Keratinocyte (primary cell): Measurements from ENCODE around the gene RSPO3. TPM values are rescaled to one million over a fixed set of nuclear protein-coding genes. Genes with fewer than 3 reads are reported as not detected.

Experiments used
- DNase-seq: peaks from one replicate; pipeline ENCODE4 v3.0.0-alpha.2; 2011; ENCODE audit warnings: low read depth, missing footprints, low spot score
- FAIRE-seq: peaks from 2 replicates; lab custom pipeline; 2011; peaks lifted over from hg19 to GRCh38; lab: Jason Lieb, UNC
- H2AFZ ChIP-seq: 2 replicates; pipeline ENCODE4 v1.6.0; 2012; ENCODE audit warnings: low read length, control low read depth, inconsistent platforms; ENCODE audit not compliant: control insufficient read depth
- H3K27ac ChIP-seq: 2 replicates; pipeline ENCODE4 v1.5.1; 2011; ENCODE audit warnings: low read length; ENCODE audit not compliant: control insufficient read depth, insufficient read depth
- H3K27me3 ChIP-seq: 3 replicates; pipeline ENCODE4 v1.6.0; 2011; ENCODE audit warnings: low read length; ENCODE audit not compliant: control insufficient read depth, insufficient read depth; ENCODE audit errors: extremely low read depth
- H3K36me3 ChIP-seq, 2 experiments: 2 replicates in 1 of 2; 3 replicates in 1 of 2; pipeline ENCODE4 v1.5.1; 2011; ENCODE audit warnings: low read length in 2 of 2, mild to moderate bottlenecking in 1 of 2; ENCODE audit not compliant: control insufficient read depth in 2 of 2, insufficient read depth in 2 of 2; ENCODE audit errors: extremely low read depth in 1 of 2
- H3K4me1 ChIP-seq: 3 replicates; pipeline ENCODE4 v1.5.1; 2011; ENCODE audit warnings: low read length; ENCODE audit not compliant: control insufficient read depth, insufficient read depth; ENCODE audit errors: extremely low read depth
- H3K4me2 ChIP-seq: 3 replicates; pipeline ENCODE4 v1.6.0; 2011; ENCODE audit warnings: low read depth, low read length; ENCODE audit not compliant: control insufficient read depth, insufficient read depth; ENCODE audit errors: extremely low read depth
- H3K4me3 ChIP-seq, 3 experiments: fragments of 200-600 bp in 1 of 3; sonication (generic) in 1 of 3; 2 replicates in 2 of 3; 3 replicates in 1 of 3; pipeline ENCODE4 v1.5.1; 2011 to 2016; ENCODE audit warnings: low read length in 3 of 3, mild to moderate bottlenecking in 3 of 3, control low read depth in 2 of 3, inconsistent platforms in 1 of 3, low read depth in 1 of 3, mixed read lengths in 1 of 3, mixed run types in 1 of 3, moderate library complexity in 1 of 3; ENCODE audit not compliant: control insufficient read depth in 2 of 3, insufficient read depth in 2 of 3; ENCODE audit errors: extremely low read depth in 1 of 3
- H3K79me2 ChIP-seq: 2 replicates; pipeline ENCODE4 v1.6.0; 2012; ENCODE audit warnings: low read length; ENCODE audit not compliant: control insufficient read depth, insufficient read depth
- H3K9ac ChIP-seq: 3 replicates; pipeline ENCODE4 v1.6.0; 2011; ENCODE audit warnings: low read length; ENCODE audit not compliant: control insufficient read depth, insufficient read depth; ENCODE audit errors: extremely low read depth
- H3K9me1 ChIP-seq: 3 replicates; pipeline ENCODE4 v1.6.0; 2011; ENCODE audit warnings: low read length; ENCODE audit not compliant: control insufficient read depth, insufficient read depth; ENCODE audit errors: extremely low read depth
- H3K9me3 ChIP-seq: 2 replicates; pipeline ENCODE4 v1.5.1; 2012; ENCODE audit warnings: low read depth, low read length; ENCODE audit not compliant: control insufficient read depth
- H4K20me1 ChIP-seq: 3 replicates; pipeline ENCODE4 v1.6.0; 2011; ENCODE audit warnings: low read length; ENCODE audit not compliant: control insufficient read depth, insufficient read depth; ENCODE audit errors: extremely low read depth
- EZH2 ChIP-seq: IDR thresholded peaks from one replicate; pipeline ENCODE4 v1.6.1; 2012; ENCODE audit warnings: inconsistent platforms, mild to moderate bottlenecking, low read length, moderate library complexity
- dilution Hi-C: fragments of 300-500 bp; cut with MboI; formaldehyde crosslinking; loops from one replicate; pipeline ENCODE4 v1.7.0; 2020; ENCODE audit warnings: low sequenced_read_pairs; ENCODE audit not compliant: extremely low pct_ligation_motif_present
- polyA plus RNA-seq, 5 experiments: library from polyadenylated mRNA; depleted of rRNA in 3 of 5; stranded (reverse) in 3 of 5; stranded (forward) in 1 of 5; unstranded in 1 of 5; fragments of >200 nt; gene quantifications; 1 replicate in 1 of 5; 2 replicates in 3 of 5; 3 replicates in 1 of 5; pipeline versions ENCODE4 v1.2.1 to v1.2.3, GENCODE V29; 2011 to 2012; ENCODE audit warnings: missing spikeins in 2 of 5, low read depth in 1 of 5, low replicate concordance in 1 of 5
- TF ChIP-seq, protein P1 (sequence below), 3 experiments: IDR thresholded peaks in 1 of 3; conservative IDR thresholded peaks in 1 of 3; optimal IDR thresholded peaks in 1 of 3; 2 replicates in 2 of 3; 3 replicates in 1 of 3; pipeline versions ENCODE3 to v1.5.1; 2011; ENCODE audit warnings: low read length in 3 of 3, mild to moderate bottlenecking in 3 of 3, moderate library complexity in 2 of 3, control low read depth in 1 of 3, inconsistent platforms in 1 of 3; ENCODE audit not compliant: insufficient read depth in 2 of 3; ENCODE audit errors: extremely low read depth in 1 of 3

Gene RSPO3
- polyA plus RNA-seq, 1 donor (not counting 4 experiments of a cell fraction or from before 2014, with no cell fraction given) = not detected

DNA sequence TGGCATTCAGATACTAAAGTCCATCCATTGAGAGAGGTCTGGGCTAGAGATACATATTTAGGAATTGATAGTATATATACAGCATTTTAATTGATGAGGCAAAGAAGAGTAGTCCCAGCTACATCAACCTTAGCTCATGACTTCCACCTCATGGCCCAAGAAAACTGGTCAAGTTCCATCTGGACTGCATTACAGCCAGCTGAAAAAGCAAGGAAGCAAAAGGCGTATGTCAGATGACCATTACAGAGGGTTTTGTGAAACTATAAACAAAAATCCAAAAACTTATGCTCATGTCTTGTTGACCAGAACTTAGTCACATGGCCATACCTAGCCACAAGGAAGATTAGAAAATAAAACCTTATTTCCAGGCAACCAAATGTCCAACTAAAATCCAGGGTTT, 101.4 kb downstream of the RSPO3 start:
- dilution Hi-C loops = no loop called here
- TF ChIP-seq, protein P1, sequence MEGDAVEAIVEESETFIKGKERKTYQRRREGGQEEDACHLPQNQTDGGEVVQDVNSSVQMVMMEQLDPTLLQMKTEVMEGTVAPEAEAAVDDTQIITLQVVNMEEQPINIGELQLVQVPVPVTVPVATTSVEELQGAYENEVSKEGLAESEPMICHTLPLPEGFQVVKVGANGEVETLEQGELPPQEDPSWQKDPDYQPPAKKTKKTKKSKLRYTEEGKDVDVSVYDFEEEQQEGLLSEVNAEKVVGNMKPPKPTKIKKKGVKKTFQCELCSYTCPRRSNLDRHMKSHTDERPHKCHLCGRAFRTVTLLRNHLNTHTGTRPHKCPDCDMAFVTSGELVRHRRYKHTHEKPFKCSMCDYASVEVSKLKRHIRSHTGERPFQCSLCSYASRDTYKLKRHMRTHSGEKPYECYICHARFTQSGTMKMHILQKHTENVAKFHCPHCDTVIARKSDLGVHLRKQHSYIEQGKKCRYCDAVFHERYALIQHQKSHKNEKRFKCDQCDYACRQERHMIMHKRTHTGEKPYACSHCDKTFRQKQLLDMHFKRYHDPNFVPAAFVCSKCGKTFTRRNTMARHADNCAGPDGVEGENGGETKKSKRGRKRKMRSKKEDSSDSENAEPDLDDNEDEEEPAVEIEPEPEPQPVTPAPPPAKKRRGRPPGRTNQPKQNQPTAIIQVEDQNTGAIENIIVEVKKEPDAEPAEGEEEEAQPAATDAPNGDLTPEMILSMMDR (optimal IDR thresholded peaks at IDR 0.05 in 1 of 3, IDR thresholded peaks at IDR 0.05 in 1 of 3, conservative IDR thresholded peaks at IDR 0.05 in 1 of 3; ENCODE audit: extremely low read depth in 1 of 3, insufficient read depth in 2 of 3, low read length in 3 of 3) = no peak
- no peak for TF ChIP-seq EZH2
- no peak for FAIRE-seq
- no peak overlapping the region for H2AFZ ChIP-seq
- no peaks in the 10 kb centered on the region for H4K20me1 ChIP-seq
- H3K9me3 ChIP-seq = no peaks in the 10 kb centered on the region
- no peak overlapping the region for H3K4me3 ChIP-seq
- no peaks in the 10 kb centered on the region for H3K9me1 ChIP-seq
- H3K79me2 ChIP-seq = no peaks in the 10 kb centered on the region
- no peak overlapping the region for H3K4me2 ChIP-seq
- no peak for DNase-seq
- H3K27me3 ChIP-seq = no peaks in the 10 kb centered on the region
- no peaks in the 10 kb centered on the region for H3K36me3 ChIP-seq
- no peak overlapping the region for H3K9ac ChIP-seq
- H3K27ac ChIP-seq = no peak overlapping the region
- no peaks in the 10 kb centered on the region for H3K4me1 ChIP-seq

DNA sequence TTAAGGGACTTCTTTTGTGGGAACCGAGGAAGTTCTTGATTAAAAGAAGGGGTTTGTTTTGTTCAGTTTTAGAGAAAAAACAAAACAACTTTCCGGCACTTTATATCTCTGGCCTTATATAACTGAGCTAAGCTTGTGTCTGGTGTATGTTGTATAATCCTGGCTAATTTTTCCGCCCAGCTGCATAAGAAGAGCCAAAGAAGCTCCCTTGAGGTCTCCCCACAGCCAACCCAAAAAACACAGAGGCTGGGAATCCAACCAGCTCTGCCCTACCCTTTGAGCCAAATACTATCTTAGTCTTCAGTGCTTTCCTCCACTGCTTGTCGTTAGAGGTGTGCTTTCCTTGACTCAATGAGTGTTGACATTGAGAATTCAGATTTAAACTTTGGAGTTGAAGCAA, 102.7 kb downstream of the RSPO3 start:
- H3K9me1 ChIP-seq = no peaks in the 10 kb centered on the region
- no peaks in the 10 kb centered on the region for H3K4me1 ChIP-seq
- TF ChIP-seq EZH2 = no peak
- TF ChIP-seq, protein P1 (optimal IDR thresholded peaks at IDR 0.05 in 1 of 3, IDR thresholded peaks at IDR 0.05 in 1 of 3, conservative IDR thresholded peaks at IDR 0.05 in 1 of 3; ENCODE audit: extremely low read depth in 1 of 3, insufficient read depth in 2 of 3, low read length in 3 of 3) = no peak
- no peak overlapping the region for H2AFZ ChIP-seq
- no peak overlapping the region for H3K9ac ChIP-seq
- H3K27ac ChIP-seq = no peak overlapping the region
- no peaks in the 10 kb centered on the region for H4K20me1 ChIP-seq
- H3K4me2 ChIP-seq = no peak overlapping the region
- H3K4me3 ChIP-seq = no peak overlapping the region
- no peak for DNase-seq
- FAIRE-seq = no peak
- no peaks in the 10 kb centered on the region for H3K9me3 ChIP-seq
- H3K79me2 ChIP-seq = no peaks in the 10 kb centered on the region
- H3K27me3 ChIP-seq = no peaks in the 10 kb centered on the region
- dilution Hi-C loops = no loop called here
- no peaks in the 10 kb centered on the region for H3K36me3 ChIP-seq
